Measurements from ENCODE around the gene BCAS3. TPM values are rescaled to one million over a fixed set of nuclear protein-coding genes. Genes with fewer than 3 reads are reported as not detected.

The BCAS3 gene
- total RNA-seq, 1 experiment from 2014 or later: 14.3 TPM

GRCh38 chr17:61376931-61377838 lies 699.5 kb downstream of the BCAS3 start:
- H3K9me3 ChIP-seq (replicated peaks): no peaks in the 10 kb centered on the region; the same call in 1 of the 2 replicates
- no peak overlapping the region for H3K27ac ChIP-seq
- DNase-seq (ENCODE audit: low read depth in 1 of 2, low spot score in 2 of 2): no peak
- H3K4me1 ChIP-seq (replicated peaks): no peaks in the 10 kb centered on the region
- no peaks in the 10 kb centered on the region for H3K27me3 ChIP-seq (replicated peaks)
- no peaks in the 10 kb centered on the region for H3K36me3 ChIP-seq
- H3K4me3 ChIP-seq: no peak overlapping the region

GRCh38 chr17:61378658-61379456 lies 701.2 kb downstream of the BCAS3 start:
- no peak overlapping the region for H3K27ac ChIP-seq
- no peaks in the 10 kb centered on the region for H3K27me3 ChIP-seq (replicated peaks)
- H3K9me3 ChIP-seq (replicated peaks): no peaks in the 10 kb centered on the region; the same call in 1 of the 2 replicates
- DNase-seq (ENCODE audit: low read depth in 1 of 2, low spot score in 2 of 2): no peak
- H3K36me3 ChIP-seq: no peaks in the 10 kb centered on the region
- no peaks in the 10 kb centered on the region for H3K4me1 ChIP-seq (replicated peaks)
- H3K4me3 ChIP-seq: no peak overlapping the region

- no peaks in the 10 kb centered on the region for H3K4me1 ChIP-seq (replicated peaks)
- DNase-seq (ENCODE audit: low read depth in 1 of 2, low spot score in 2 of 2): no peak
- H3K36me3 ChIP-seq: no peaks in the 10 kb centered on the region
- no peaks in the 10 kb centered on the region; the same call in 1 of the 2 replicates for H3K9me3 ChIP-seq (replicated peaks)
- H3K27me3 ChIP-seq (replicated peaks): no peaks in the 10 kb centered on the region
- no peak overlapping the region for H3K27ac ChIP-seq
- no peak overlapping the region for H3K4me3 ChIP-seq
Observed at GRCh38 chr17:61379457-61380216, 702.0 kb downstream of the BCAS3 start.

- no peak for DNase-seq (ENCODE audit: low read depth in 1 of 2, low spot score in 2 of 2)
- Histone ChIP-seq H3K27me3 (replicated peaks) (no peaks in the 10 kb centered on the region), H3K4me1 (replicated peaks) (no peaks in the 10 kb centered on the region), H3K27ac (no peak overlapping the region), H3K4me3 (no peak overlapping the region), H3K9me3 (replicated peaks) (no peaks in the 10 kb centered on the region; the same call in 1 of the 2 replicates), H3K36me3 (no peaks in the 10 kb centered on the region)
Observed at GRCh38 chr17:61380217-61380835, 702.7 kb downstream of the BCAS3 start.

- H3K27ac ChIP-seq: no peak overlapping the region
- H3K4me1 ChIP-seq (replicated peaks): no peaks in the 10 kb centered on the region
- DNase-seq (ENCODE audit: low read depth in 1 of 2, low spot score in 2 of 2): no peak
- no peaks in the 10 kb centered on the region for H3K36me3 ChIP-seq
- H3K9me3 ChIP-seq (replicated peaks): no peaks in the 10 kb centered on the region; the same call in 1 of the 2 replicates
- H3K4me3 ChIP-seq: no peak overlapping the region
- no peaks in the 10 kb centered on the region for H3K27me3 ChIP-seq (replicated peaks)
Observed at GRCh38 chr17:61380836-61381525, 703.3 kb downstream of the BCAS3 start.

GRCh38 chr17:61381537-61381936 lies 703.9 kb downstream of the BCAS3 start:
- H3K4me1 ChIP-seq (replicated peaks): no peaks in the 10 kb centered on the region
- DNase-seq (ENCODE audit: low read depth in 1 of 2, low spot score in 2 of 2): no peak

GRCh38 chr17:61382796-61383688 lies 705.4 kb downstream of the BCAS3 start:
- Histone ChIP-seq H3K4me1 (replicated peaks) (no peaks in the 10 kb centered on the region), H3K9me3 (replicated peaks) (no peaks in the 10 kb centered on the region), H3K27me3 (replicated peaks) (no peaks in the 10 kb centered on the region), H3K36me3 (no peaks in the 10 kb centered on the region), H3K27ac (no peak overlapping the region), H3K4me3 (no peak overlapping the region)
- no peak for DNase-seq (ENCODE audit: low read depth in 1 of 2, low spot score in 2 of 2)

More at GRCh38 chr17:61381537-61381936, 703.9 kb downstream of the BCAS3 start:
- Histone ChIP-seq H3K9me3 (replicated peaks) (no peaks in the 10 kb centered on the region), H3K4me3 (no peak overlapping the region), H3K27ac (no peak overlapping the region), H3K27me3 (replicated peaks) (no peaks in the 10 kb centered on the region), H3K36me3 (no peaks in the 10 kb centered on the region)

GRCh38 chr17:61383689-61384201 lies 706.1 kb downstream of the BCAS3 start:
- H3K27me3 ChIP-seq (replicated peaks): no peaks in the 10 kb centered on the region
- no peak overlapping the region for H3K27ac ChIP-seq

GRCh38 chr17:61384354-61384691 lies 706.7 kb downstream of the BCAS3 start:
- no peak for DNase-seq (ENCODE audit: low read depth in 1 of 2, low spot score in 2 of 2)
- H3K36me3 ChIP-seq: no peaks in the 10 kb centered on the region
- H3K4me3 ChIP-seq: no peak overlapping the region
- no peaks in the 10 kb centered on the region for H3K27me3 ChIP-seq (replicated peaks)
- H3K9me3 ChIP-seq (replicated peaks): no peaks in the 10 kb centered on the region
- no peaks in the 10 kb centered on the region; the same call in 1 of the 2 replicates for H3K4me1 ChIP-seq (replicated peaks)
- no peak overlapping the region for H3K27ac ChIP-seq

More at GRCh38 chr17:61383689-61384201, 706.1 kb downstream of the BCAS3 start:
- no peak for DNase-seq (ENCODE audit: low read depth in 1 of 2, low spot score in 2 of 2)
- H3K9me3 ChIP-seq (replicated peaks): no peaks in the 10 kb centered on the region
- H3K4me1 ChIP-seq (replicated peaks): no peaks in the 10 kb centered on the region
- no peak overlapping the region for H3K4me3 ChIP-seq
- no peaks in the 10 kb centered on the region for H3K36me3 ChIP-seq

GRCh38 chr17:61384692-61385576 lies 707.3 kb downstream of the BCAS3 start:
- no peak for DNase-seq (ENCODE audit: low read depth in 1 of 2, low spot score in 2 of 2)

GRCh38 chr17:61385577-61386236 lies 708.1 kb downstream of the BCAS3 start:
- H3K27ac ChIP-seq: no peak overlapping the region

More at GRCh38 chr17:61384692-61385576, 707.3 kb downstream of the BCAS3 start:
- H3K27ac ChIP-seq: no peak overlapping the region
- no peaks in the 10 kb centered on the region for H3K36me3 ChIP-seq
- no peaks in the 10 kb centered on the region for H3K9me3 ChIP-seq (replicated peaks)
- H3K27me3 ChIP-seq (replicated peaks): no peaks in the 10 kb centered on the region
- no peak overlapping the region for H3K4me3 ChIP-seq
- peaks cover 5% of the 10 kb centered on the region for H3K4me1 ChIP-seq (replicated peaks)

More at GRCh38 chr17:61385577-61386236, 708.1 kb downstream of the BCAS3 start:
- DNase-seq (ENCODE audit: low read depth in 1 of 2, low spot score in 2 of 2): no peak
- H3K4me3 ChIP-seq: no peak overlapping the region
- H3K9me3 ChIP-seq (replicated peaks): no peaks in the 10 kb centered on the region
- H3K4me1 ChIP-seq (replicated peaks): peaks cover 7% of the 10 kb centered on the region
- H3K36me3 ChIP-seq: no peaks in the 10 kb centered on the region
- H3K27me3 ChIP-seq (replicated peaks): no peaks in the 10 kb centered on the region

Data from SJSA1 (cell line).